CD8-positive, alpha-beta memory T cell (primary cell): ENCODE results near the gene INSC. TPM values are rescaled to one million over a fixed set of nuclear protein-coding genes. Genes with fewer than 3 reads are reported as not detected.

Experiments
- CTCF ChIA-PET: fragments of 350-600 bp; sonication (Branson Sonifier 250); formaldehyde crosslinking; loops from one replicate; lab custom pipeline; 2021; ENCODE audit warnings: antibody characterized with exemption; lab: Charles Lee
- POLR2A ChIA-PET: fragments of 350-600 bp; sonication (Branson Sonifier 250); formaldehyde crosslinking; loops from one replicate; lab custom pipeline; 2021; ENCODE audit warnings: antibody characterized with exemption; lab: Charles Lee
- DNase-seq, 5 donors: peaks; one replicate each; pipeline versions ENCODE4 v3.0.0 to v3.0.0-alpha.2; 2020 to 2022; ENCODE audit warnings: mixed read lengths in 1 of 5
- H3K27ac ChIP-seq: one replicate; pipeline ENCODE4 v1.7.0; 2013; ENCODE audit warnings: low read depth, mild to moderate bottlenecking, low read length, moderate library complexity
- H3K27me3 ChIP-seq: 2 replicates; pipeline ENCODE4 v1.7.0; 2013; ENCODE audit warnings: low read length, mild to moderate bottlenecking; ENCODE audit not compliant: insufficient read depth, poor library complexity, severe bottlenecking
- H3K36me3 ChIP-seq: 2 replicates; pipeline ENCODE4 v1.7.0; 2013; ENCODE audit warnings: mild to moderate bottlenecking, low read length, moderate library complexity; ENCODE audit not compliant: insufficient read depth
- H3K4me1 ChIP-seq: 2 replicates; pipeline ENCODE4 v1.7.0; 2013; ENCODE audit warnings: mild to moderate bottlenecking, low read length, moderate library complexity; ENCODE audit not compliant: insufficient read depth
- H3K4me3 ChIP-seq: 2 replicates; pipeline ENCODE4 v1.7.0; 2013; ENCODE audit warnings: mild to moderate bottlenecking, low read length
- H3K9me3 ChIP-seq: 2 replicates; pipeline ENCODE4 v1.7.0; 2013; ENCODE audit warnings: mild to moderate bottlenecking, low read length
- H3K27ac Mint-ChIP-seq, 8 donors: one replicate each; pipeline ENCODE4 v1.8.0; 2020 to 2021; ENCODE audit warnings: mixed read lengths in 8 of 8, mild to moderate bottlenecking in 6 of 8, inconsistent platforms in 3 of 8, moderate library complexity in 3 of 8
- H3K27me3 Mint-ChIP-seq, 2 donors: one replicate each; pipeline ENCODE4 v1.8.0; 2020 to 2021; ENCODE audit warnings: mixed read lengths in 2 of 2, mild to moderate bottlenecking in 1 of 2, moderate library complexity in 1 of 2
- H3K36me3 Mint-ChIP-seq, 3 donors: one replicate each; pipeline ENCODE4 v1.8.0; 2020 to 2021; ENCODE audit warnings: mixed read lengths in 3 of 3, inconsistent platforms in 1 of 3, mild to moderate bottlenecking in 1 of 3
- H3K4me1 Mint-ChIP-seq, 3 donors: one replicate each; pipeline ENCODE4 v1.8.0; 2020 to 2021; ENCODE audit warnings: mixed read lengths in 3 of 3, inconsistent platforms in 1 of 3, mild to moderate bottlenecking in 1 of 3
- H3K4me3 Mint-ChIP-seq, 7 donors: one replicate each; pipeline ENCODE4 v1.8.0; 2020 to 2021; ENCODE audit warnings: mixed read lengths in 7 of 7, mild to moderate bottlenecking in 6 of 7, moderate library complexity in 4 of 7, inconsistent platforms in 2 of 7
- H3K9me3 Mint-ChIP-seq, 5 donors: one replicate each; pipeline ENCODE4 v1.8.0; 2020 to 2022; ENCODE audit warnings: mixed read lengths in 5 of 5, mild to moderate bottlenecking in 3 of 5, moderate library complexity in 2 of 5, inconsistent platforms in 1 of 5
- polyA plus RNA-seq: library from polyadenylated mRNA; unstranded; fragments of 300-500 nt; fragmentation: Illumina TruSeq; gene quantifications from one replicate; pipeline ENCODE4 v1.2.3, GENCODE V29; 2021
- total RNA-seq, 2 experiments: library from RNA; stranded (reverse); gene quantifications; one replicate each; pipeline ENCODE4 v1.2.3, GENCODE V29; 2021

Gene INSC
- total and polyA plus RNA-seq, 3 experiments from 2014 or later, result not detected

GRCh38 chr11:15074206-15075161, 40.2 kb upstream of the INSC start:
- POLR2A ChIA-PET, result no interaction called here

GRCh38 chr11:15075162-15075526, 39.6 kb upstream of the INSC start:
- Mint-ChIP-seq H3K4me3 (peak overlapping the region in 4 of 7 donors; percentile 78 to 87 (median 82)), H3K9me3 (peaks cover 0 to 4% (median under 1%) of the 10 kb centered on the region in 5 donors)
- POLR2A ChIA-PET, result no interaction called here

More at GRCh38 chr11:15074206-15075161, 40.2 kb upstream of the INSC start:
- Mint-ChIP-seq H3K27ac (peak overlapping the region in 4 of 8 donors; percentile 26 to 62 (median 46)), H3K4me3 (peak overlapping the region; percentile 78 to 87 (median 84)), H3K36me3 (peaks cover 0 to 11% (median 0%) of the 10 kb centered on the region in 3 donors), H3K9me3 (peaks cover 0 to 8% (median 7%) of the 10 kb centered on the region in 5 donors), H3K4me1 (peaks cover 17 to 23% (median 17%) of the 10 kb centered on the region in 3 donors), H3K27me3 (peaks cover 13 to 29% of the 10 kb centered on the region in 2 donors)
- Histone ChIP-seq H3K27ac (no peak overlapping the region), H3K27me3 (no peaks in the 10 kb centered on the region), H3K9me3 (no peaks in the 10 kb centered on the region), H3K36me3 (no peaks in the 10 kb centered on the region), H3K4me1 (peaks cover 15% of the 10 kb centered on the region), H3K4me3 (peak overlapping the region; percentile 67)
- CTCF ChIA-PET, result interaction anchor here (0.9 to 5.7 kb wide), 17 partner anchors 10 to 1314 kb away, joined by 3 to 90 read pairs (median 4); partner anchors contain the start of gene CYP2R1
- DNase-seq, result peak; percentile 60 to 82 (median 65)

GRCh38 chr11:15091175-15091574, 23.5 kb upstream of the INSC start:
- CTCF ChIA-PET, result interaction anchor here (1.0 to 2.5 kb wide), 3 partner anchors 9 to 183 kb away, joined by 6 read pairs; no protein-coding TSS in a partner anchor
- Mint-ChIP-seq H3K4me1 (no peaks in the 10 kb centered on the region), H3K9me3 (peaks cover 0 to 2% (median 0%) of the 10 kb centered on the region in 5 donors), H3K36me3 (no peaks in the 10 kb centered on the region), H3K27ac (no peak overlapping the region), H3K27me3 (peaks cover 11 to 48% of the 10 kb centered on the region in 2 donors), H3K4me3 (no peak overlapping the region)
- POLR2A ChIA-PET, result no interaction called here
- H3K4me1 ChIP-seq, result no peaks in the 10 kb centered on the region
- no peaks in the 10 kb centered on the region for H3K9me3 ChIP-seq
- H3K4me3 ChIP-seq, result no peak overlapping the region
- no peaks in the 10 kb centered on the region for H3K27me3 ChIP-seq
- DNase-seq, result no peak
- H3K36me3 ChIP-seq, result no peaks in the 10 kb centered on the region
- H3K27ac ChIP-seq, result no peak overlapping the region

More at GRCh38 chr11:15075162-15075526, 39.6 kb upstream of the INSC start:
- Mint-ChIP-seq H3K27ac (peak overlapping the region in 1 of 8 donors; percentile 62), H3K27me3 (peaks cover 13 to 29% of the 10 kb centered on the region in 2 donors), H3K4me1 (peaks cover 17 to 23% (median 17%) of the 10 kb centered on the region in 3 donors), H3K36me3 (peaks cover 0 to 4% (median 0%) of the 10 kb centered on the region in 3 donors)
- Histone ChIP-seq H3K9me3 (no peaks in the 10 kb centered on the region), H3K27ac (no peak overlapping the region), H3K4me1 (peaks cover 15% of the 10 kb centered on the region), H3K4me3 (no peak overlapping the region), H3K27me3 (no peaks in the 10 kb centered on the region), H3K36me3 (no peaks in the 10 kb centered on the region)
- CTCF ChIA-PET, result interaction anchor here (0.9 to 5.7 kb wide), 15 partner anchors 9 to 1315 kb away, joined by 3 to 90 read pairs (median 4); partner anchors contain the start of gene CYP2R1
- DNase-seq, result peak in 1 of 5 donors; percentile 4

GRCh38 chr11:15091625-15092024, 23.1 kb upstream of the INSC start:
- no peaks in the 10 kb centered on the region for H3K36me3 ChIP-seq
- Mint-ChIP-seq H3K27me3 (peaks cover 11 to 46% of the 10 kb centered on the region in 2 donors), H3K4me3 (no peak overlapping the region), H3K36me3 (no peaks in the 10 kb centered on the region), H3K4me1 (no peaks in the 10 kb centered on the region), H3K27ac (no peak overlapping the region), H3K9me3 (peaks cover 0 to 2% (median 0%) of the 10 kb centered on the region in 5 donors)
- H3K4me3 ChIP-seq, result no peak overlapping the region
- DNase-seq, result no peak
- ChIA-PET CTCF (interaction anchor here (1.0 to 2.5 kb wide), 4 partner anchors 9 to 183 kb away, joined by 3 to 6 read pairs (median 6); no protein-coding TSS in a partner anchor), POLR2A (no interaction called here)
- no peak overlapping the region for H3K27ac ChIP-seq
- H3K4me1 ChIP-seq, result no peaks in the 10 kb centered on the region
- no peaks in the 10 kb centered on the region for H3K9me3 ChIP-seq
- no peaks in the 10 kb centered on the region for H3K27me3 ChIP-seq

- Histone ChIP-seq H3K36me3 (no peaks in the 10 kb centered on the region), H3K27ac (no peak overlapping the region), H3K4me1 (no peaks in the 10 kb centered on the region), H3K4me3 (no peak overlapping the region), H3K27me3 (no peaks in the 10 kb centered on the region), H3K9me3 (no peaks in the 10 kb centered on the region)
- H3K36me3 Mint-ChIP-seq, result no peaks in the 10 kb centered on the region
- DNase-seq, result no peak
- no peak overlapping the region for H3K27ac Mint-ChIP-seq
- H3K4me1 Mint-ChIP-seq, result no peaks in the 10 kb centered on the region
- CTCF ChIA-PET, result interaction anchor here (0.9 kb wide), 1 partner anchor 19 kb away, joined by 4 read pairs; no protein-coding TSS in a partner anchor
- H3K27me3 Mint-ChIP-seq, result peaks cover 10 to 51% of the 10 kb centered on the region in 2 donors
- H3K4me3 Mint-ChIP-seq, result no peak overlapping the region
- POLR2A ChIA-PET, result no interaction called here
- peaks cover 0 to 2% (median 0%) of the 10 kb centered on the region in 5 donors for H3K9me3 Mint-ChIP-seq
Measured at GRCh38 chr11:15093432-15093831, 21.3 kb upstream of the INSC start.

GRCh38 chr11:15095736-15096228, 18.9 kb upstream of the INSC start:
- Histone ChIP-seq H3K4me3 (no peak overlapping the region), H3K27me3 (no peaks in the 10 kb centered on the region), H3K36me3 (no peaks in the 10 kb centered on the region), H3K27ac (no peak overlapping the region), H3K9me3 (no peaks in the 10 kb centered on the region), H3K4me1 (no peaks in the 10 kb centered on the region)
- ChIA-PET CTCF (no interaction called here), POLR2A (no interaction called here)
- DNase-seq, result no peak
- H3K36me3 Mint-ChIP-seq, result no peaks in the 10 kb centered on the region
- H3K4me3 Mint-ChIP-seq, result no peak overlapping the region
- peaks cover 6 to 64% of the 10 kb centered on the region in 2 donors for H3K27me3 Mint-ChIP-seq
- H3K4me1 Mint-ChIP-seq, result no peaks in the 10 kb centered on the region
- H3K9me3 Mint-ChIP-seq, result no peaks in the 10 kb centered on the region
- H3K27ac Mint-ChIP-seq, result no peak overlapping the region

GRCh38 chr11:15097411-15097810, 17.3 kb upstream of the INSC start:
- Mint-ChIP-seq H3K4me1 (peaks cover 0 to 4% (median 0%) of the 10 kb centered on the region in 3 donors), H3K9me3 (no peaks in the 10 kb centered on the region), H3K36me3 (no peaks in the 10 kb centered on the region), H3K27ac (no peak overlapping the region), H3K4me3 (no peak overlapping the region), H3K27me3 (peaks cover 6 to 60% of the 10 kb centered on the region in 2 donors)
- Histone ChIP-seq H3K27me3 (no peaks in the 10 kb centered on the region), H3K4me1 (no peaks in the 10 kb centered on the region), H3K9me3 (no peaks in the 10 kb centered on the region), H3K4me3 (no peak overlapping the region), H3K27ac (no peak overlapping the region), H3K36me3 (no peaks in the 10 kb centered on the region)
- no peak for DNase-seq
- POLR2A ChIA-PET, result no interaction called here
- CTCF ChIA-PET, result interaction anchor here (1.2 kb wide), 2 partner anchors 22 to 189 kb away, joined by 3 to 4 read pairs; no protein-coding TSS in a partner anchor
